GM12874 (cell line): ENCODE data around the gene IQSEC1.

Experiments used
- TF ChIP-seq, protein P1 (sequence below): IDR thresholded peaks from 2 replicates; pipeline ENCODE4 v1.5.1; 2011; ENCODE audit warnings: low read depth, mild to moderate bottlenecking, control low read depth, low read length, moderate library complexity; ENCODE audit not compliant: insufficient read depth

The IQSEC1 gene

DNA sequence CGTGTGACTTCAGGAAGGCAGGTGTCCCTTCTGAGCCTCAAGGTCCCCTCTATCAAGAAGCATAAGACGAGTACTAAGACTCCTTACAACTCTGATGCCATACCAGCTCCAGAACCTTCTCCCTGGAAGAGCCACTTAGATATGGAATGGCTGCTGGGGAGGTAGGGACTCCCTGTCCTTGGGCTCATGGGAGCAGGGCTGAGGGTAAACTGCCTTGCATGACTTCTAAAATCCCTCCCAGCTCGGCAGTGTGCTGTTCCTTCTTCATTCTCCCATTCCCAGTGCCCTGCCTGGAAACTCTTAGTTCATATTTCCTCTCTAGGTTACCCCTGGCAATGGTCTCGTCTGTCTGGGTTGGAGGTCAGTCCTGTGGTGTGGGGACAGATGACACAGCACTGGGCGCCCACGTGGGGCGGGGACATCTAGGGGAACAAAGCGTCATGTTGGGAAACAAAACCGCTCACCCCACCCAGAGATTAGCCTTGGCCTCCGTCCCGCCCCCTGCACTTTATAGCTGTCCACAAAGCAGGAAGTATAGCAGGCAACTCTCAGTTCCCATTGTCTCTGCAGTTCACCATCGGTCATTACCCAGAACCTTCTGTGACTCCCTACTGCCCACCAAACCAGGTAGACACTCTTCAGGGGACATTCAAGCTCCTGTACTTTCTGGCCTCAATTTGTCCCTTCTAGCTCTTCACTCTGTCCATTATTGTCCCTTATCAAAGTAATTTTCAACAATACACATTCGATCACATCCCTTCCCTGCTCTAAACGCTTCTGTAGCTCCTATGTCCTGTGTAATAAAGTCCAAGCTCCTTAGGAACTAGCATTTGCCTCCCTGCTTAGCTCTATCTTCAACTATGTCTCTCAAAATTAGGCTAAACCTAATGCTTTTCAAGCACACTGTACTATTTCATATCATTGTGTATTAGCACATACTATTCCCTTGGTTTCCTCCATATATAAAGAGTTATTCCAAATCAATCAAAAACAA lies 73.8 kb downstream of the IQSEC1 start:
- TF ChIP-seq, protein P1, sequence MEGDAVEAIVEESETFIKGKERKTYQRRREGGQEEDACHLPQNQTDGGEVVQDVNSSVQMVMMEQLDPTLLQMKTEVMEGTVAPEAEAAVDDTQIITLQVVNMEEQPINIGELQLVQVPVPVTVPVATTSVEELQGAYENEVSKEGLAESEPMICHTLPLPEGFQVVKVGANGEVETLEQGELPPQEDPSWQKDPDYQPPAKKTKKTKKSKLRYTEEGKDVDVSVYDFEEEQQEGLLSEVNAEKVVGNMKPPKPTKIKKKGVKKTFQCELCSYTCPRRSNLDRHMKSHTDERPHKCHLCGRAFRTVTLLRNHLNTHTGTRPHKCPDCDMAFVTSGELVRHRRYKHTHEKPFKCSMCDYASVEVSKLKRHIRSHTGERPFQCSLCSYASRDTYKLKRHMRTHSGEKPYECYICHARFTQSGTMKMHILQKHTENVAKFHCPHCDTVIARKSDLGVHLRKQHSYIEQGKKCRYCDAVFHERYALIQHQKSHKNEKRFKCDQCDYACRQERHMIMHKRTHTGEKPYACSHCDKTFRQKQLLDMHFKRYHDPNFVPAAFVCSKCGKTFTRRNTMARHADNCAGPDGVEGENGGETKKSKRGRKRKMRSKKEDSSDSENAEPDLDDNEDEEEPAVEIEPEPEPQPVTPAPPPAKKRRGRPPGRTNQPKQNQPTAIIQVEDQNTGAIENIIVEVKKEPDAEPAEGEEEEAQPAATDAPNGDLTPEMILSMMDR = no peak

DNA sequence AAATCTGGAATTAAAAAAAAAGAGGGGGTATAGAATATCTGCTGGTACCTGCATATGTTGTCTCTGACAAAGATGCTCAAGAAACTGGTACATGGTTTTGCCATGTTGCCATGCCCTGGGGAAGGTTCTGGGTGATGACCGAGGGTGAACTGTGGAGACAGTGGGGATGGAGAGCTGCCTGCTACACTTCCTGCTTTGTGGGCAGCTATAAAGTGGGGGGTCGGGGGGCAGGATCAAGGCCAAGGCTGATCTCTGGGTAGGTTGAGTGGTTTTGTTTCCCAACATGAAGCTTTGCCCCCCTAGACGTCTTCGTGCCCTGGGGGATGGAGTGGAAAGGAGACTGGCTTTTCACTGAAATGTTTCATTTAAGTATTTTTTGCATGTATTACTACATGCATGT lies 74.6 kb downstream of the IQSEC1 start:
- TF ChIP-seq, protein P1 = no peak

DNA sequence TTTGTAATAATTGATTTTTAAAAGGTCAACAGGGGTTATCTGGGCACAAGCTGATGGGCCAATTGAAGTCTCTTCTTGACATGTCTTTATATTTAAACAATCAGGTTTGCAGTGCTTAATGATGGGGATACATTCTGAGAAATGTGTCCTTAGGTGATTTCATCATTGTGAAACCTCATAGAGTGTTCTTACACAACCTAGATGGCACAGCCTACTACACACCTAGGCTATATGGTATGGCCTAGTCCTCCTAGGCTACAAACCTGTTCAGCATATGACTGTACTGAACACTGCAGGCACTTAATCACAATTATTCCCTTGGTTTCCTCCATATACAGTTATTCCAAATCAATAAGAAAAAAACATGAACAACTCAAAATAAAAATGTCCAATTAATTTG lies 75.8 kb downstream of the IQSEC1 start:
- TF ChIP-seq, protein P1 = no peak

DNA sequence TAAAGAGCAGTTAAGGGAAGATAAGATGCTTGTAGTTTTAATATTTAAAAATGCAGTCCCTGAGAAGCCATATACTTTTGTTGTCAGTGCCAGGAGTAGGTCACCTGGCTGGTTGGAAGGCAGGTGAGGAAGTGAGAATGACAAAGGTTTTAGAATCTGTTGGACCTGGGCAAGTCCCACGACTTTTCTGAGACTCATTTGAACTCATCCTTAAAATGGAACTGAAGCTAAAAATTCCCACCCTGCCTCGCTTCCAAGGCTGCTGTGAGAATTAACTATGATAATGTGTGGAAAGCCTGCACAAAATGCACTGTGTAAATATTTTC lies 77.1 kb downstream of the IQSEC1 start:
- TF ChIP-seq, protein P1 = no peak

DNA sequence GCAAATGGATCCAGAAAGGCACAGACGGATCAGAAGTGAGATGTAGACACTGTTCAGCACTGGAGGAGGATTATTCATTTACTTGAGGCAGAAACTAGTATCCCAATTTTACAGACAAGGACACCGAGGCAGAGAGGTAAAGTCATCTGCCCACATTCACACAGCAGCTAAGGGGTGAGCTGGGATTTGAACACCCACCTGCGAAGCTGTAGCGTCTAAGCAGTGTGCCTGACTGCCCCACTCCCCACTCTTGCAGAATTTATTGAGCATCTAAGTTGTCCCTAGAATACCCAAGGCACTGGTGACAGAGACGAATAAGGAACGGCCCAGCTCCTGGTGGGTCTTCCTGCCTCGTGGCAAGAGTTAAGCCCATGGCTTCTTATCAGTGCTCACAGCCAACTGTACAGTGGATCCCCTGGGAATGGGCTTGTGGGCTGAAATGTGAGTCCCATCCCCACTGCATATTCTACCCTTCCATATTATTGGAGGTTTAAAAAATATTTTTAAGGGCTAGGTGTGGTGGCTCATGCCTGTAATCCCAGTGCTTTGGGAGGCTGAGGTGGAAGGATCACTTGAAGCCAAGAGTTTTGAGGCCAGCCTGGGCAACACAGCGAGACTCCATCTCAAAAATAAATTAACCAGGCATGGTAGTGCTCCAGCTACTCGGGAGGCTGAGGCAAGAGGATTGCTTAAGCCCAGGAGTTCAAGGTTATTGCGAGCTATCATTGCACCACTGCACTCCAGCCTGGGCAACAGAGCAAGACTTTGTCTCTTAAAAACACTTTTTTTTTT lies 77.6 kb downstream of the IQSEC1 start:
- TF ChIP-seq, protein P1 = no peak

DNA sequence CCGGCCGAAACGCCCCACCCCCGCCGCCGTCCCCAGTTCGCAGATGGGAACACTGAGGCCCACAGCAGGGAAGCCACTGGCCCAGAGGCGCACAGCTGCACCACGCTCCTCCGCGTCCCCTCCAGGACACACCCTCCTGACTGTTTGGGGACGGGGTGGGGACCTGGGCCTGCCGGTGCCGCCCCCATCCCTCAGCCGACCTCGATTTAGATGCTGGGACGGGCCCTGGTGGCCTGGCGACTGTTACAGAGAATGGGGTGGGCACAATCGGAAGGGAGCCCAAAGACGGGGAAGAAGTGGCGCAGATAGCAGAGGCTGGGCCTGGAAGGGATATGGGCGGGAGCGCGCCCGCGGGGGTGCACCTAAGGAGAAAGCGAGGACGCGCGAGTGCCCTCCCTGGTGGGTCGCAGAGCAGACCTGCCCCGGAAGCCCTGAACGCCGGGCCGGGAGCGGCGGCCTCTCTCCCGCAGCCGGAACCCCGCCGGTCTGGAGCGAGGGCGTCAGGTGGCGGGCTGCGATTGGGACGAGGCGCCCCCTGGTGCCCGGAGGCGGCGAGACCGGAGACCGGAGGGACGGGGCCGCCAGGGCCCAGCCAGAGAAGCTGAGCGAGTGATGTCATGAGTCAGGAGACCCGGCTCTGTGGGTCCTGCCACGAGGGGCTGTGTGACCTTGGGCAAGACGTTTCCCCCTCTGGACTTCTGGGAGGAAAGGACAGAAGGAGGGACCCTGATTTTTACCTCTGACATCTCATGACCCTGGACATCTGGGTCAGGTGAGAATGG lies 78.4 kb downstream of the IQSEC1 start:
- TF ChIP-seq, protein P1 = peak; percentile 95

DNA sequence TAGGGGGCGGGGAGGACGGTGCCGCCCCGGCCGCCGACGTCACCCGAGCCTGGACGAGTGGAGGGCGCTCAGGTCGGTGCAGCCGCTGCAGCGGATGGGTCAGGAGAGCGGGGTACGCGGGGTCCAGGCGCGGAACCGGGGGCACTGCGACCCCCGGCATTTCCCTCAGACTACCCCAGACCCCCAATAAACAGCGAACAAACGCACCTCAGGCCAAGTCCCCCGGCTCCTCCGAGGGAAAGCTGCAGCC lies 78.9 kb downstream of the IQSEC1 start:
- TF ChIP-seq, protein P1 = no peak
